Neural progenitor cell (in vitro differentiated cells): ENCODE measurements around the gene NANOGP8. TPM values are rescaled to one million over a fixed set of nuclear protein-coding genes. Genes with fewer than 3 reads are reported as not detected.

Source experiments
- DNase-seq: peaks from one replicate; pipeline ENCODE4 v3.0.0-alpha.2; 2016; ENCODE audit warnings: low spot score
- H2AFZ ChIP-seq: fragments of 200-600 bp; sonication (generic); replicated peaks from 2 replicates; pipeline ENCODE4 v1.6.1; 2016; ENCODE audit warnings: antibody characterized with exemption
- H3F3A ChIP-seq: fragments of 200-600 bp; sonication (generic); 2 replicates; pipeline ENCODE4 v1.6.1; 2016; ENCODE audit warnings: antibody characterized with exemption, low read depth
- H3K27ac ChIP-seq: fragments of 200-600 bp; sonication (generic); 2 replicates; pipeline ENCODE4 v1.5.1; 2016; ENCODE audit warnings: mild to moderate bottlenecking
- H3K27me3 ChIP-seq: fragments of 200-600 bp; sonication (generic); 2 replicates; pipeline ENCODE4 v1.6.1; 2016; ENCODE audit warnings: mild to moderate bottlenecking, moderate library complexity
- H3K36me3 ChIP-seq: fragments of 200-600 bp; sonication (generic); 2 replicates; pipeline ENCODE4 v1.5.1; 2016
- H3K4me1 ChIP-seq: fragments of 200-600 bp; sonication (generic); 2 replicates; pipeline ENCODE4 v1.6.1; 2016; ENCODE audit warnings: mixed run types
- H3K4me2 ChIP-seq: fragments of 200-600 bp; sonication (generic); 2 replicates; pipeline ENCODE4 v1.6.1; 2016
- H3K4me3 ChIP-seq: fragments of 200-600 bp; sonication (generic); 2 replicates; pipeline ENCODE4 v1.5.1; 2016
- H3K79me2 ChIP-seq: fragments of 200-600 bp; sonication (generic); 2 replicates; pipeline ENCODE4 v1.6.1; 2016; ENCODE audit warnings: low read depth
- H3K9ac ChIP-seq: fragments of 200-600 bp; sonication (generic); 2 replicates; pipeline ENCODE4 v1.6.1; 2016
- H3K9me3 ChIP-seq: fragments of 200-600 bp; sonication (generic); 2 replicates; pipeline ENCODE4 v1.5.1; 2016; ENCODE audit warnings: low read depth
- H4K20me1 ChIP-seq: fragments of 200-600 bp; sonication (generic); 2 replicates; pipeline ENCODE4 v1.6.1; 2016; ENCODE audit warnings: low read depth
- H3K27ac Mint-ChIP-seq: 3 replicates; pipeline ENCODE4 v1.8.0; 2021; ENCODE audit warnings: mixed read lengths
- H3K27me3 Mint-ChIP-seq: 2 replicates; pipeline ENCODE4 v1.8.0; 2022; ENCODE audit warnings: low read depth, mild to moderate bottlenecking, inconsistent platforms, moderate library complexity, mixed read lengths; ENCODE audit not compliant: insufficient read depth
- H3K36me3 Mint-ChIP-seq: 3 replicates; pipeline ENCODE4 v1.8.0; 2021; ENCODE audit warnings: mixed read lengths
- H3K4me1 Mint-ChIP-seq: 3 replicates; pipeline ENCODE4 v1.8.0; 2021; ENCODE audit warnings: mixed read lengths
- H3K4me3 Mint-ChIP-seq: 3 replicates; pipeline ENCODE4 v1.8.0; 2021; ENCODE audit warnings: mild to moderate bottlenecking, moderate library complexity, mixed read lengths
- H3K9me3 Mint-ChIP-seq: 3 replicates; pipeline ENCODE4 v1.8.0; 2020; ENCODE audit warnings: mixed read lengths
- CTCF ChIP-seq: fragments of 200-600 bp; sonication (generic); IDR thresholded peaks from 2 replicates; pipeline ENCODE4 v1.5.1; 2017; ENCODE audit warnings: antibody characterized with exemption, mild to moderate bottlenecking
- EZH2 ChIP-seq: fragments of 200-600 bp; sonication (generic); IDR thresholded peaks from 2 replicates; pipeline ENCODE4 v1.6.1; 2017; ENCODE audit warnings: antibody characterized with exemption, mild to moderate bottlenecking, moderate library complexity
- EZH2phosphoT487 ChIP-seq: fragments of 200-600 bp; sonication (generic); IDR thresholded peaks from 2 replicates; pipeline ENCODE4 v1.6.1; 2017; ENCODE audit warnings: antibody characterized with exemption
- total RNA-seq: library from RNA; depleted of rRNA; stranded (reverse); fragments of >200 nt; gene quantifications from 2 replicates; pipeline ENCODE4 v1.2.3, GENCODE V29; 2015; ENCODE audit warnings: low replicate concordance

Gene NANOGP8
- total RNA-seq, 1 donor from 2014 or later = not detected

GRCh38 chr15:35061161-35061824 lies 23.8 kb downstream of the NANOGP8 start:
- Histone ChIP-seq H3K27ac (no peak overlapping the region), H3K4me2 (peak overlapping the region; percentile 21)

DNA sequence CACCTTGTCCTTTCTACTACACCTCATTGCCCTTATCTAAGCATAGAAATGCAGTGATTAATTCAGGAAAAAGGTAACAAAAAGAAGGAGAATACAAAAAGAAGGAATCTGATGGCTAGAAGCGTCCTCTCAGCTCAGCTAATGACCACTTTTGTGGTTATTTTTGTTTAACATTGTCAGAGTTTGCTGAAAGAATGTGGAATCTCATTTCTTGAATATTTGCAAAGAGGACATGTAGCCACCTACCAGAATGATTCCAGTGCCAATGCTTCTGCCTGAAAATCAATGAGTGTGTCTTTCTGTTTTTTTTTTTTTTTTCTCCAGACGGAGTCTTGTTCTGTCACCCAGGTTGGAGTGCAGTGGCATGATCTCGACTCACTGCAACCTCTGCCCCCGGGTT lies 24.5 kb downstream of the NANOGP8 start:
- no peaks in the 10 kb centered on the region for H3F3A ChIP-seq
- H3K4me1 Mint-ChIP-seq = peaks cover 2% of the 10 kb centered on the region
- TF ChIP-seq CTCF (no peak), EZH2 (no peak), EZH2phosphoT487 (no peak)
- H2AFZ ChIP-seq = no peak overlapping the region
- no peaks in the 10 kb centered on the region for H3K4me1 ChIP-seq
- H3K27me3 Mint-ChIP-seq = no peaks in the 10 kb centered on the region
- no peak overlapping the region for H3K4me3 ChIP-seq
- no peak overlapping the region for H3K27ac Mint-ChIP-seq
- no peaks in the 10 kb centered on the region for H3K79me2 ChIP-seq
- H3K27me3 ChIP-seq = no peaks in the 10 kb centered on the region
- no peak overlapping the region for H3K27ac ChIP-seq
- no peak for DNase-seq
- no peaks in the 10 kb centered on the region for H3K36me3 ChIP-seq
- H4K20me1 ChIP-seq = no peaks in the 10 kb centered on the region
- H3K4me2 ChIP-seq = no peak overlapping the region
- H3K4me3 Mint-ChIP-seq = no peak overlapping the region
- H3K36me3 Mint-ChIP-seq = no peaks in the 10 kb centered on the region
- no peaks in the 10 kb centered on the region for H3K9me3 Mint-ChIP-seq
- no peak overlapping the region for H3K9ac ChIP-seq
- H3K9me3 ChIP-seq = no peaks in the 10 kb centered on the region

More at GRCh38 chr15:35061161-35061824, 23.8 kb downstream of the NANOGP8 start:
- no peak overlapping the region for H3K9ac ChIP-seq
- no peaks in the 10 kb centered on the region for H4K20me1 ChIP-seq
- H3K4me1 ChIP-seq = no peaks in the 10 kb centered on the region
- no peaks in the 10 kb centered on the region for H3K27me3 ChIP-seq
- no peaks in the 10 kb centered on the region for H3F3A ChIP-seq
- DNase-seq = no peak
- Mint-ChIP-seq H3K27ac (no peak overlapping the region), H3K36me3 (no peaks in the 10 kb centered on the region), H3K4me1 (peaks cover 2% of the 10 kb centered on the region), H3K9me3 (no peaks in the 10 kb centered on the region), H3K4me3 (no peak overlapping the region), H3K27me3 (no peaks in the 10 kb centered on the region)
- TF ChIP-seq EZH2phosphoT487 (no peak), EZH2 (no peak), CTCF (no peak)
- no peak overlapping the region for H3K4me3 ChIP-seq
- no peaks in the 10 kb centered on the region for H3K36me3 ChIP-seq
- H3K79me2 ChIP-seq = no peaks in the 10 kb centered on the region
- H3K9me3 ChIP-seq = no peaks in the 10 kb centered on the region
- peak overlapping the region; percentile 54 for H2AFZ ChIP-seq

DNA sequence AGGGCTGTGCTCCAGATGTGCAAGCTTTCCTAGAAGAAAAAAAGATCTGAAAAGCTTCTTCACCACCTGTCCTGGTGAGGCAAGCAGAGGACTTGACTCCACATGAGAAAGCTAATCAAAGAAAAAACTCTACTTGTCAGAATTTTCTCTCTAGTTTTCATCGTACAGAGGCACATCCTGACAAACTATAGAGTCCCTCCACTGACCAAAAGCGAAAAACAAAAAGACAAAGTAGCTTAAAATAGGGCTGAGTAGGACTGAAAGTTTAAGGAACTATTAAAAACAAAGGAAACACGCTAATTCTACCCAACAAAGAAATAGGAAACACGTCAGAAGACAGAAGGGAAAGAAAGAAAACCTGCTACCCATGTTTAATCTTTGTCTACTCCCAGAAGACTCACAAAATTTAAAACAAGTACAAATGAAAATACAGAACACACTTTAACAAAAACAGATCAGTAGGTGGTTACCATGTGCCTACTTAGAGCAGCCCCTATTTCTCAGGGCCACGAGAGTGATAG lies 26.5 kb downstream of the NANOGP8 start:
- no peak overlapping the region for H3K4me3 Mint-ChIP-seq
- Histone ChIP-seq H3F3A (no peaks in the 10 kb centered on the region), H3K4me3 (no peak overlapping the region), H3K9me3 (no peaks in the 10 kb centered on the region), H3K27me3 (no peaks in the 10 kb centered on the region), H3K9ac (no peak overlapping the region), H2AFZ (no peak overlapping the region), H3K36me3 (no peaks in the 10 kb centered on the region), H3K4me1 (no peaks in the 10 kb centered on the region), H3K27ac (no peak overlapping the region), H3K79me2 (no peaks in the 10 kb centered on the region), H3K4me2 (no peak overlapping the region), H4K20me1 (no peaks in the 10 kb centered on the region)
- DNase-seq = no peak
- no peaks in the 10 kb centered on the region for H3K36me3 Mint-ChIP-seq
- no peak overlapping the region for H3K27ac Mint-ChIP-seq
- no peaks in the 10 kb centered on the region for H3K27me3 Mint-ChIP-seq
- peaks cover 2% of the 10 kb centered on the region for H3K4me1 Mint-ChIP-seq
- no peak for TF ChIP-seq EZH2
- TF ChIP-seq CTCF = no peak
- TF ChIP-seq EZH2phosphoT487 = no peak
- no peaks in the 10 kb centered on the region for H3K9me3 Mint-ChIP-seq
